Chondrocyte (in vitro differentiated cells): ENCODE measurements around the gene LMNB1. TPM values are rescaled to one million over a fixed set of nuclear protein-coding genes. Genes with fewer than 3 reads are reported as not detected.

Source experiments
- DNase-seq: peaks from one replicate; pipeline ENCODE4 v3.0.0; 2021; ENCODE audit warnings: mixed read lengths, low spot score
- H3K27ac Mint-ChIP-seq: one replicate; pipeline ENCODE4 v1.8.0; 2021; ENCODE audit warnings: mild to moderate bottlenecking, moderate library complexity, mixed read lengths; ENCODE audit not compliant: unreplicated experiment
- H3K27me3 Mint-ChIP-seq: 2 replicates; pipeline ENCODE4 v1.8.0; 2021; ENCODE audit warnings: low read depth, mixed read lengths
- H3K36me3 Mint-ChIP-seq: 2 replicates; pipeline ENCODE4 v1.8.0; 2021; ENCODE audit warnings: low read depth, mixed read lengths
- H3K4me1 Mint-ChIP-seq: 2 replicates; pipeline ENCODE4 v1.8.0; 2021; ENCODE audit warnings: low read depth, mild to moderate bottlenecking, mixed read lengths
- H3K4me3 Mint-ChIP-seq: one replicate; pipeline ENCODE4 v1.8.0; 2021; ENCODE audit warnings: mild to moderate bottlenecking, moderate library complexity, mixed read lengths; ENCODE audit not compliant: unreplicated experiment
- H3K9me3 Mint-ChIP-seq: 2 replicates; pipeline ENCODE4 v1.8.0; 2021; ENCODE audit warnings: low read depth, mixed read lengths
- CTCF ChIP-seq: fragments of 200-600 bp; sonication (generic); IDR thresholded peaks from 2 replicates; pipeline ENCODE4 v1.5.0; 2021; ENCODE audit warnings: antibody characterized with exemption, mild to moderate bottlenecking, moderate library complexity
- total RNA-seq: library from RNA; stranded (reverse); gene quantifications from 3 replicates; pipeline ENCODE4 v1.2.1, GENCODE V29; 2021

The LMNB1 gene
- total RNA-seq, 1 donor from 2014 or later = 14.2 TPM

GRCh38 chr5:126855266-126855665 is 78.3 kb downstream of the LMNB1 start:
- H3K4me1 Mint-ChIP-seq = peaks cover 29% of the 10 kb centered on the region
- H3K27ac Mint-ChIP-seq = no peak overlapping the region
- no peak for TF ChIP-seq CTCF
- DNase-seq = no peak
- no peaks in the 10 kb centered on the region for H3K9me3 Mint-ChIP-seq
- H3K36me3 Mint-ChIP-seq = no peaks in the 10 kb centered on the region
- H3K4me3 Mint-ChIP-seq = no peak overlapping the region
- no peaks in the 10 kb centered on the region for H3K27me3 Mint-ChIP-seq

DNA sequence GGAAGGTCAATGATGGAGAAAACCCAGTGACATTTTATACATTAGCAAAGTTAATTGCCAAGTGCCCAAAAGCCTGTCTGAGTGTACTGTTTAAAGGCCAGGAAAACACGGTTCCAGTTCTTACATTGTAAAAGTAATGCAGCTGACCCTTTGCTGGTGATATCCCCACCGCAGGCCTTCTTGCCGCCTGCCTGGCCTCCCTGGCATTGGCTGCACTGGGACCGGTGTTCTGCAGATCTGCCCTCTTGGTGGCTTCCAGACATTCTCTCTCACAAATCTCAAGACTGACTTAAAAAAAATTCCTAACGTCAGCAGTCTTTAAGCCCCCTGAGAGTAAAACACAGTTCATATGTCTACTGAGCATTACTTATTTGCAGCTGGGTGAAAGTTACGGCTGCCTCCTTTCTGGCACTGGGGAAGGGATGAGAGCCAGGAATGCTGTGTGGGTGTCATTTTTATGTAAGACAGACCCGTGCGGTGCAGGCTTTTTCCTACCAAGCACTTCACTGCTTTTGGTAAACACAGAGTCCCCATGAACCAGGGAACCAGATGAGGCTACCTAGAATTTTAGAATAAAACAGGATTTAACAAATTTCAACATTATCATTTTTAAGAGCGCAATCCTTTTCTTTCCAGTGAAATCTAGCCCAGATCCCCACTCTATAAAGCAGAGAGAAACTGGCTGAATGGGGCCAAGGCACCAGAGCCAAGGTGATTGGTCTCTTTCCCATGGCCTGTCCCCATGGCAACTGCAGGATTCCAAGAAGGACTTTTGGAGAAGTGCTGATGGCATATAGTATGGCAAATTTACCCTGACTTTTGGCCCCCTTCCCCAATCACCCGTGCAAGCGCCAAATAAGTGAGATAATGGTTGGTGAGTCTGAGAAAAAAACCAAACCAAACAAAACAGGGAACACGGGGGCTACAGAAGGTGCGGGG is 80.8 kb downstream of the LMNB1 start:
- no peaks in the 10 kb centered on the region for H3K36me3 Mint-ChIP-seq
- DNase-seq = no peak
- no peak overlapping the region for H3K4me3 Mint-ChIP-seq
- no peak overlapping the region for H3K27ac Mint-ChIP-seq
- H3K4me1 Mint-ChIP-seq = peaks cover 15% of the 10 kb centered on the region
- H3K27me3 Mint-ChIP-seq = no peaks in the 10 kb centered on the region
- no peak for TF ChIP-seq CTCF
- H3K9me3 Mint-ChIP-seq = no peaks in the 10 kb centered on the region

- no peak for DNase-seq
- Mint-ChIP-seq H3K4me3 (no peak overlapping the region), H3K9me3 (no peaks in the 10 kb centered on the region), H3K27ac (no peak overlapping the region), H3K36me3 (no peaks in the 10 kb centered on the region), H3K4me1 (peaks cover 12% of the 10 kb centered on the region), H3K27me3 (no peaks in the 10 kb centered on the region)
- TF ChIP-seq CTCF = no peak
Observed at GRCh38 chr5:126858441-126858840, 81.5 kb downstream of the LMNB1 start.

GRCh38 chr5:126863402-126863801 is 86.5 kb downstream of the LMNB1 start:
- no peak overlapping the region for H3K27ac Mint-ChIP-seq
- H3K4me3 Mint-ChIP-seq = no peak overlapping the region
- no peaks in the 10 kb centered on the region for H3K36me3 Mint-ChIP-seq
- H3K4me1 Mint-ChIP-seq = no peaks in the 10 kb centered on the region
- TF ChIP-seq CTCF = no peak
- H3K9me3 Mint-ChIP-seq = no peaks in the 10 kb centered on the region
- DNase-seq = no peak
- H3K27me3 Mint-ChIP-seq = no peaks in the 10 kb centered on the region

DNA sequence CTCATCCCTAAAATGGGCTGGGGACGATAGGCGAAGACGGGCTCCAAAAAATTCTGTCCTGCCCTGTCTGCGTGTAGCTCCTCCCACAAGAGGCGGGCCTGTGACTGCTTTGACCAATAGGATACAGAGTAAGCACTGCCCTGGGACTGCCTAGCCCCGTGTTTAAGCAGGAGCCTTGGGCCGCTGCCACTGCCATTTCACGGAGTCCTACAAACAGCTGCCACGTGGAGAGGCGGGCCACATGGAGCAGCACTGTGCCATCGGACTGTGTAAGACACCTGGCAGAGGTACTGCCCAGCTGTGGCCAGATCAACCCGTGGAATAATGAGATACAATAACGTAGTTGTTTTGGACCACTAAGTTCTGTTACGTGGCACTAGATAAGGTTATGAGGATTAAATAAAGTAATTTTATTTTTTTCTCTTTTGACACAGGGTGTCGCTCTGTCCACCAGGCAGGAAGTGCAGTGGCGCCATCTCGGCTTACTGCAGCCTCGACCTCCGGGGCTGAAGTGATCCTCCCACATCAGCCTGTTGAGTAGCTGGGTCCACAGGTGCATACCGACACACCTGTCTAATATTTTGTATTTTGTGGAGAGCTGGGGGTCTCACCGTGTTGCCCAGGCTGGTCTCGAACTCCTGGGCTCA is 87.2 kb downstream of the LMNB1 start:
- Mint-ChIP-seq H3K9me3 (no peaks in the 10 kb centered on the region), H3K4me1 (peaks cover 6% of the 10 kb centered on the region), H3K36me3 (no peaks in the 10 kb centered on the region), H3K27me3 (no peaks in the 10 kb centered on the region), H3K27ac (no peak overlapping the region), H3K4me3 (no peak overlapping the region)
- no peak for TF ChIP-seq CTCF
- no peak for DNase-seq
